ENCODE results near the gene COX8C. TPM values are rescaled to one million over a fixed set of nuclear protein-coding genes. Genes with fewer than 3 reads are reported as not detected.

COX8C gene
- total and polyA plus RNA-seq, 4 donors = not detected

DNA sequence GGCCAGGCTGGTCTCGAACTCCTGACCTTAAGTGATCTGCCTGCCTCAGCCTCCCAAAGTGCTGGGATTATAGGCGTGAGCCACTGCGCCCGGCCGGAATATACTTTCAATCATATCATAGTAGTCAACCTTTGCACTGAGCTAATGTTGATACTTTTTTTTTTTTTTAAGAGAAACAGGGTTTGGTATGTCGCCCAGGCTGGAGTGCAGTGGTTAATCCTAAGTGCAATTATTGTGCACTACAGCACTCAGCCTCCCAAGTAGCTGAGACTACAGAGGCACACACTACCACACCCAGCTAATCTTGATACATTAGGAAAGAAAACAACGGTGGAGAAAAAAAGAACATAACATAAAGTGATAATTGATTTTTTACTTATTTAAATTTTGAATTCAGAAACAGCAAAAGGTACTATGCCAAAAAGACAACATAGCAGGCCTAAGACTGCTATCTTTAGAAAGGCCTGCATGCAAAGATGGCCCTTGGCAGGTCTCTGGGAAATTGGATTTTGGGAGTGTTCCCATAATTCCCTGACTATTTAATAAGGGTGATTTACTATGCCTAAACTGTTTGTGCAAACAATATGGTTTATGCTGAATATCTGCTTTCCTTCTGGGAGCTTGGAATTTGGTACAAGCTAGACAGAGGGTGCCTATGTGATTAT lies 29.6 kb upstream of the COX8C start:
- 88% methylated on average over 7 of the region's 7 CpGs for WGBS
- H3K9ac ChIP-seq (ENCODE audit: low read depth in 1 of 2, low read length in 2 of 2) = no peak overlapping the region
- no peak overlapping the region for H3K4me3 ChIP-seq (ENCODE audit: low read depth in 1 of 3, low read length in 3 of 3)
- H3K27me3 ChIP-seq (ENCODE audit: control insufficient read depth in 4 of 4, insufficient read depth in 4 of 4, low read length in 3 of 4) = no peaks in the 10 kb centered on the region
- peaks cover 0 to 6% (median 3%) of the 10 kb centered on the region in 4 donors for H3K4me1 ChIP-seq (ENCODE audit: control insufficient read depth in 4 of 4, insufficient read depth in 4 of 4, low read length in 3 of 4)
- no peaks in the 10 kb centered on the region for H3K36me3 ChIP-seq (ENCODE audit: control insufficient read depth in 4 of 4, insufficient read depth in 3 of 4, low read depth in 1 of 4, low read length in 3 of 4)
- TF ChIP-seq YY1 (IDR thresholded peaks at IDR 0.05) (no peak), TAF1 (conservative IDR thresholded peaks at IDR 0.05) (no peak)
- no peak overlapping the region for H3K27ac ChIP-seq (ENCODE audit: low read depth in 1 of 2, low read length in 2 of 2)
- no peaks in the 10 kb centered on the region for H3K9me3 ChIP-seq (ENCODE audit: control insufficient read depth in 4 of 4, low read length in 3 of 4)
- DNase-seq (ENCODE audit: low spot score) = no peak

DNA sequence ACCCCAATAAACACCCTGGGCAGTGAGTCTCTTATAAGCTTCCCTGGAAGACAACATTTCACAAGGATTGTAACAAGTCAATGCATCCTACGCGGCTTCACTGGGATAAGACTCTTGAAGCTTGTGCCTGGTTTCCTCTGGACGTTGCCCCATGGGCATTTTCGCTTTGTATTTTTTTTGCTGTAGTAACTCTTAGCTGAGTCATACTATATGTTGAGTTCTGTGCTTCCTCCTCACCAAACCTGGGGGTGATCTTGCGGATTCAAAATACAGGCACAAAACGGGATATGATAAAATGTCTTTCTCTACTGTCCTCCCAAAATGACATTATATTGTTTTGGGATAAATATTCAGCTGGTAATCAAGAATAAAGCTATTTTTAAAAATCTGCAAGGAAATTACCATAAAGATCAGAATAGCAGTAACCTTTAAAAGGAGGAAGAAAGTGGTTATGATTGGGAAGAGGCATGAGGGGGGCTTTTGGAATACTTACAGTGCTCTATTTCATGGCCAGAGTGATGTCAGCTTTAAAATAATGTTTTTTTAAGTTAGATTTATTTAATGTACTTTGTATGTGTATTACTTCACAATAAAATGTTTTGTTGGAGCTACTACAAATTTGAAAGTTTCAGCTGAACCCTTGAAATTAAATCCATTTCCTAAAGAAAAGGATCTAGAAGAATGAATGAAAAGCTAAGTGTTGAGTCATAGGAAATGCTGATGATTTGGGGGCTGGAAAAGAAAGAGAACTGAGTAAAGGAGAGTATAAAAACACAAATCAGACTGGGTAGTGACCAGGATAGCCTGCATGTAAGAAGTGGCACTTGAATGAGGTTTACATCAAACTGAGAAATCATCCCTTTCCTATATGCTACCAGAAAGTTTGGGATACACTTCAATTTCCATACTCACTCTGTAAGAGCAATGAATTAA lies 28.8 kb upstream of the COX8C start:
- no peak for TF ChIP-seq YY1 (IDR thresholded peaks at IDR 0.05)
- TF ChIP-seq GABPA (IDR thresholded peaks at IDR 0.05 in 1 of 2, conservative IDR thresholded peaks at IDR 0.05 in 1 of 2) = no peak
- TF ChIP-seq SP1 (IDR thresholded peaks at IDR 0.05) = no peak
- TF ChIP-seq JUND (IDR thresholded peaks at IDR 0.05) = no peak
- TF ChIP-seq, protein P1, sequence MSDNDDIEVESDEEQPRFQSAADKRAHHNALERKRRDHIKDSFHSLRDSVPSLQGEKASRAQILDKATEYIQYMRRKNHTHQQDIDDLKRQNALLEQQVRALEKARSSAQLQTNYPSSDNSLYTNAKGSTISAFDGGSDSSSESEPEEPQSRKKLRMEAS (IDR thresholded peaks at IDR 0.05) = no peak
- no peak for TF ChIP-seq FOXA2 (IDR thresholded peaks at IDR 0.05)
- TF ChIP-seq, protein P2, sequence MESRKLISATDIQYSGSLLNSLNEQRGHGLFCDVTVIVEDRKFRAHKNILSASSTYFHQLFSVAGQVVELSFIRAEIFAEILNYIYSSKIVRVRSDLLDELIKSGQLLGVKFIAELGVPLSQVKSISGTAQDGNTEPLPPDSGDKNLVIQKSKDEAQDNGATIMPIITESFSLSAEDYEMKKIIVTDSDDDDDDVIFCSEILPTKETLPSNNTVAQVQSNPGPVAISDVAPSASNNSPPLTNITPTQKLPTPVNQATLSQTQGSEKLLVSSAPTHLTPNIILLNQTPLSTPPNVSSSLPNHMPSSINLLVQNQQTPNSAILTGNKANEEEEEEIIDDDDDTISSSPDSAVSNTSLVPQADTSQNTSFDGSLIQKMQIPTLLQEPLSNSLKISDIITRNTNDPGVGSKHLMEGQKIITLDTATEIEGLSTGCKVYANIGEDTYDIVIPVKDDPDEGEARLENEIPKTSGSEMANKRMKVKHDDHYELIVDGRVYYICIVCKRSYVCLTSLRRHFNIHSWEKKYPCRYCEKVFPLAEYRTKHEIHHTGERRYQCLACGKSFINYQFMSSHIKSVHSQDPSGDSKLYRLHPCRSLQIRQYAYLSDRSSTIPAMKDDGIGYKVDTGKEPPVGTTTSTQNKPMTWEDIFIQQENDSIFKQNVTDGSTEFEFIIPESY (IDR thresholded peaks at IDR 0.05) = no peak
- TF ChIP-seq, protein P3, sequence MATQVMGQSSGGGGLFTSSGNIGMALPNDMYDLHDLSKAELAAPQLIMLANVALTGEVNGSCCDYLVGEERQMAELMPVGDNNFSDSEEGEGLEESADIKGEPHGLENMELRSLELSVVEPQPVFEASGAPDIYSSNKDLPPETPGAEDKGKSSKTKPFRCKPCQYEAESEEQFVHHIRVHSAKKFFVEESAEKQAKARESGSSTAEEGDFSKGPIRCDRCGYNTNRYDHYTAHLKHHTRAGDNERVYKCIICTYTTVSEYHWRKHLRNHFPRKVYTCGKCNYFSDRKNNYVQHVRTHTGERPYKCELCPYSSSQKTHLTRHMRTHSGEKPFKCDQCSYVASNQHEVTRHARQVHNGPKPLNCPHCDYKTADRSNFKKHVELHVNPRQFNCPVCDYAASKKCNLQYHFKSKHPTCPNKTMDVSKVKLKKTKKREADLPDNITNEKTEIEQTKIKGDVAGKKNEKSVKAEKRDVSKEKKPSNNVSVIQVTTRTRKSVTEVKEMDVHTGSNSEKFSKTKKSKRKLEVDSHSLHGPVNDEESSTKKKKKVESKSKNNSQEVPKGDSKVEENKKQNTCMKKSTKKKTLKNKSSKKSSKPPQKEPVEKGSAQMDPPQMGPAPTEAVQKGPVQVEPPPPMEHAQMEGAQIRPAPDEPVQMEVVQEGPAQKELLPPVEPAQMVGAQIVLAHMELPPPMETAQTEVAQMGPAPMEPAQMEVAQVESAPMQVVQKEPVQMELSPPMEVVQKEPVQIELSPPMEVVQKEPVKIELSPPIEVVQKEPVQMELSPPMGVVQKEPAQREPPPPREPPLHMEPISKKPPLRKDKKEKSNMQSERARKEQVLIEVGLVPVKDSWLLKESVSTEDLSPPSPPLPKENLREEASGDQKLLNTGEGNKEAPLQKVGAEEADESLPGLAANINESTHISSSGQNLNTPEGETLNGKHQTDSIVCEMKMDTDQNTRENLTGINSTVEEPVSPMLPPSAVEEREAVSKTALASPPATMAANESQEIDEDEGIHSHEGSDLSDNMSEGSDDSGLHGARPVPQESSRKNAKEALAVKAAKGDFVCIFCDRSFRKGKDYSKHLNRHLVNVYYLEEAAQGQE (IDR thresholded peaks at IDR 0.05) = no peak
- TF ChIP-seq EGR1 (IDR thresholded peaks at IDR 0.05; ENCODE audit: low read depth in 2 of 2) = no peak
- no peak for TF ChIP-seq HNF4A (conservative IDR thresholded peaks at IDR 0.05)
- TF ChIP-seq HNF4G (IDR thresholded peaks at IDR 0.05) = no peak
- TF ChIP-seq, protein P4, sequence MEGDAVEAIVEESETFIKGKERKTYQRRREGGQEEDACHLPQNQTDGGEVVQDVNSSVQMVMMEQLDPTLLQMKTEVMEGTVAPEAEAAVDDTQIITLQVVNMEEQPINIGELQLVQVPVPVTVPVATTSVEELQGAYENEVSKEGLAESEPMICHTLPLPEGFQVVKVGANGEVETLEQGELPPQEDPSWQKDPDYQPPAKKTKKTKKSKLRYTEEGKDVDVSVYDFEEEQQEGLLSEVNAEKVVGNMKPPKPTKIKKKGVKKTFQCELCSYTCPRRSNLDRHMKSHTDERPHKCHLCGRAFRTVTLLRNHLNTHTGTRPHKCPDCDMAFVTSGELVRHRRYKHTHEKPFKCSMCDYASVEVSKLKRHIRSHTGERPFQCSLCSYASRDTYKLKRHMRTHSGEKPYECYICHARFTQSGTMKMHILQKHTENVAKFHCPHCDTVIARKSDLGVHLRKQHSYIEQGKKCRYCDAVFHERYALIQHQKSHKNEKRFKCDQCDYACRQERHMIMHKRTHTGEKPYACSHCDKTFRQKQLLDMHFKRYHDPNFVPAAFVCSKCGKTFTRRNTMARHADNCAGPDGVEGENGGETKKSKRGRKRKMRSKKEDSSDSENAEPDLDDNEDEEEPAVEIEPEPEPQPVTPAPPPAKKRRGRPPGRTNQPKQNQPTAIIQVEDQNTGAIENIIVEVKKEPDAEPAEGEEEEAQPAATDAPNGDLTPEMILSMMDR (IDR thresholded peaks at IDR 0.05; ENCODE audit: low read depth, low read length, missing input control) = no peak
- TF ChIP-seq FOXA1 (IDR thresholded peaks at IDR 0.05) = no peak
- no peak for TF ChIP-seq RAD21 (IDR thresholded peaks at IDR 0.05)
- TF ChIP-seq, protein P5, sequence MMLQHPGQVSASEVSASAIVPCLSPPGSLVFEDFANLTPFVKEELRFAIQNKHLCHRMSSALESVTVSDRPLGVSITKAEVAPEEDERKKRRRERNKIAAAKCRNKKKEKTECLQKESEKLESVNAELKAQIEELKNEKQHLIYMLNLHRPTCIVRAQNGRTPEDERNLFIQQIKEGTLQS (IDR thresholded peaks at IDR 0.05) = no peak
- TF ChIP-seq TAF1 (conservative IDR thresholded peaks at IDR 0.05) = no peak
- TF ChIP-seq RXRA (IDR thresholded peaks at IDR 0.05) = no peak
- no peak for TF ChIP-seq NR2F2 (IDR thresholded peaks at IDR 0.05)
- WGBS = 82% methylated on average over 6 of the region's 6 CpGs
- no peak overlapping the region for H3K4me3 ChIP-seq (ENCODE audit: low read depth in 1 of 3, low read length in 3 of 3)
- H3K27me3 ChIP-seq (ENCODE audit: control insufficient read depth in 4 of 4, insufficient read depth in 4 of 4, low read length in 3 of 4) = no peaks in the 10 kb centered on the region
- H3K9me3 ChIP-seq (ENCODE audit: control insufficient read depth in 4 of 4, low read length in 3 of 4) = no peaks in the 10 kb centered on the region
- no peak overlapping the region for H3K9ac ChIP-seq (ENCODE audit: low read depth in 1 of 2, low read length in 2 of 2)
- H3K36me3 ChIP-seq (ENCODE audit: control insufficient read depth in 4 of 4, insufficient read depth in 3 of 4, low read depth in 1 of 4, low read length in 3 of 4) = no peaks in the 10 kb centered on the region
- no peak for DNase-seq (ENCODE audit: low spot score)
- no peak overlapping the region for H3K27ac ChIP-seq (ENCODE audit: low read depth in 1 of 2, low read length in 2 of 2)
- peaks cover 0 to 3% (median under 1%) of the 10 kb centered on the region in 4 donors for H3K4me1 ChIP-seq (ENCODE audit: control insufficient read depth in 4 of 4, insufficient read depth in 4 of 4, low read length in 3 of 4)

All from liver (tissue), 9 donors.